GM23338 (cell line): ENCODE results near the gene DTX1. TPM values are rescaled to one million over a fixed set of nuclear protein-coding genes. Genes with fewer than 3 reads are reported as not detected.

Experiments used
- ATAC-seq: fragments of 200-7000 bp; cut with Tn5 transposase; 3 replicates; pipeline ENCODE4 v1.9.1; 2020
- DNase-seq: peaks from one replicate; pipeline ENCODE4 v3.0.0-alpha.2; 2015; ENCODE audit warnings: low spot score
- H2AFZ ChIP-seq: fragments of 200-600 bp; sonication (generic); 2 replicates; pipeline ENCODE4 v1.8.0; 2016; ENCODE audit warnings: antibody characterized with exemption, mild to moderate bottlenecking, moderate library complexity
- H3F3A ChIP-seq: fragments of 200-600 bp; sonication (generic); replicated peaks from 2 replicates; pipeline ENCODE4 v1.8.0; 2017; ENCODE audit warnings: antibody characterized with exemption, mixed run types, low read depth
- H3K27ac ChIP-seq: fragments of 200-600 bp; sonication (generic); 2 replicates; pipeline ENCODE4 v1.6.1; 2016; ENCODE audit warnings: low read depth
- H3K27me3 ChIP-seq: fragments of 200-600 bp; sonication (generic); 2 replicates; pipeline ENCODE4 v1.8.0; 2016; ENCODE audit warnings: mild to moderate bottlenecking, mixed run types, moderate library complexity; ENCODE audit not compliant: insufficient read depth
- H3K36me3 ChIP-seq: fragments of 200-600 bp; sonication (generic); 2 replicates; pipeline ENCODE4 v1.8.0; 2016; ENCODE audit warnings: mild to moderate bottlenecking; ENCODE audit not compliant: insufficient read depth
- H3K4me1 ChIP-seq: fragments of 200-600 bp; sonication (generic); 2 replicates; pipeline ENCODE4 v1.8.0; 2016; ENCODE audit warnings: mild to moderate bottlenecking, moderate library complexity; ENCODE audit not compliant: insufficient read depth
- H3K4me2 ChIP-seq: fragments of 200-600 bp; sonication (generic); 2 replicates; pipeline ENCODE4 v1.7.1; 2017; ENCODE audit warnings: mixed run types
- H3K4me3 ChIP-seq: fragments of 200-600 bp; sonication (generic); 2 replicates; pipeline ENCODE4 v1.6.1; 2016; ENCODE audit warnings: mixed run types
- H3K79me2 ChIP-seq: fragments of 200-600 bp; sonication (generic); replicated peaks from 2 replicates; pipeline ENCODE4 v1.8.0; 2017; ENCODE audit warnings: mild to moderate bottlenecking; ENCODE audit not compliant: insufficient read depth
- H3K9me2 ChIP-seq: fragments of 200-600 bp; sonication (generic); 2 replicates; pipeline ENCODE4 v1.8.0; 2017; ENCODE audit not compliant: insufficient read depth
- H4K20me1 ChIP-seq: fragments of 200-600 bp; sonication (generic); replicated peaks from 2 replicates; pipeline ENCODE4 v1.8.0; 2017; ENCODE audit warnings: mild to moderate bottlenecking; ENCODE audit not compliant: insufficient read depth
- H3K27ac Mint-ChIP-seq: 2 replicates; pipeline ENCODE4 v1.8.0; 2020; ENCODE audit warnings: inconsistent platforms, mild to moderate bottlenecking, moderate library complexity, mixed read lengths
- H3K27me3 Mint-ChIP-seq: 3 replicates; pipeline ENCODE4 v1.8.0; 2022; ENCODE audit warnings: low read depth, mild to moderate bottlenecking, moderate library complexity, mixed read lengths, inconsistent platforms; ENCODE audit not compliant: insufficient read depth, poor library complexity
- H3K36me3 Mint-ChIP-seq: 3 replicates; pipeline ENCODE4 v1.8.0; 2021; ENCODE audit warnings: low read depth, mild to moderate bottlenecking, inconsistent platforms, moderate library complexity, mixed read lengths
- H3K4me1 Mint-ChIP-seq: 3 replicates; pipeline ENCODE4 v1.8.0; 2020; ENCODE audit warnings: mild to moderate bottlenecking, inconsistent platforms, mixed read lengths
- H3K4me3 Mint-ChIP-seq: 3 replicates; pipeline ENCODE4 v1.8.0; 2021; ENCODE audit warnings: moderate library complexity, mild to moderate bottlenecking, inconsistent platforms, mixed read lengths
- H3K9me3 Mint-ChIP-seq: 3 replicates; pipeline ENCODE4 v1.8.0; 2020; ENCODE audit warnings: moderate library complexity, mild to moderate bottlenecking, inconsistent platforms, mixed read lengths
- CTCF ChIP-seq, 2 experiments: fragments of 200-600 bp in 1 of 2; sonication (generic) in 1 of 2; conservative IDR thresholded peaks; 2 replicates each; pipeline versions ENCODE4 v1.5.1 to v1.6.1; 2016 to 2017; ENCODE audit warnings: antibody characterized with exemption in 2 of 2, low read depth in 2 of 2, mild to moderate bottlenecking in 2 of 2, moderate library complexity in 1 of 2
- ETS1 ChIP-seq: IDR thresholded peaks from 2 replicates; pipeline ENCODE4 v1.6.1; 2016; ENCODE audit warnings: antibody characterized with exemption
- EZH2phosphoT487 ChIP-seq: fragments of 200-600 bp; sonication (generic); IDR thresholded peaks from one replicate; pipeline ENCODE4 v1.8.1; 2018; ENCODE audit warnings: antibody characterized with exemption; ENCODE audit not compliant: unreplicated experiment
- JUNB ChIP-seq: IDR thresholded peaks from one replicate; pipeline ENCODE4 v1.6.1; 2016; ENCODE audit warnings: antibody characterized with exemption; ENCODE audit not compliant: unreplicated experiment
- NANOG ChIP-seq: IDR thresholded peaks from 2 replicates; pipeline ENCODE4 v1.6.1; 2016; ENCODE audit warnings: antibody characterized with exemption, borderline replicate concordance
- POLR2AphosphoS5 ChIP-seq: IDR thresholded peaks from 2 replicates; pipeline ENCODE4 v1.6.1; 2016; ENCODE audit warnings: antibody characterized with exemption, low read depth
- REST ChIP-seq: IDR thresholded peaks from one replicate; pipeline ENCODE4 v1.6.1; 2018; ENCODE audit warnings: antibody characterized with exemption; ENCODE audit not compliant: unreplicated experiment
- ZNF114 ChIP-seq: fragments of 250-450 bp; sonication (Bioruptor Pico); IDR thresholded peaks from 2 replicates; pipeline ENCODE4 v1.5.0; 2020; ENCODE audit warnings: mild to moderate bottlenecking, moderate library complexity
- ZNF331 ChIP-seq: fragments of 250-450 bp; sonication (Bioruptor Pico); IDR thresholded peaks from 2 replicates; pipeline ENCODE4 v1.5.0; 2020; ENCODE audit warnings: low read depth, mild to moderate bottlenecking, moderate library complexity
- ZNF462 ChIP-seq: fragments of 250-450 bp; sonication (Bioruptor Pico); IDR thresholded peaks from 2 replicates; pipeline ENCODE4 v1.5.0; 2020; ENCODE audit warnings: mild to moderate bottlenecking, moderate library complexity
- polyA plus RNA-seq: library from polyadenylated mRNA; unstranded; fragments of >200 nt; fragmentation: Nextera tagmentation; extraction: Ambion mirVana; gene quantifications from 2 replicates; pipeline ENCODE4 v1.2.1, GENCODE V29; 2016
- total RNA-seq: library from RNA; depleted of rRNA; stranded (reverse); fragments of >200 nt; shearing (Covaris generic); gene quantifications from 2 replicates; pipeline ENCODE4 v1.2.3, GENCODE V29; 2014

The DTX1 gene
- total and polyA plus RNA-seq, 2 experiments from 2014 or later: 1.6 to 9.0 TPM

GRCh38 chr12:113054948-113055486, 1.5 kb upstream of the DTX1 start:
- 0 out of 2 replicates have a peak, but pooled peaks cover 5% of the 10 kb centered on the region for H3F3A ChIP-seq
- Mint-ChIP-seq H3K27ac (no peak overlapping the region), H3K4me3 (no peak overlapping the region), H3K9me3 (no peaks in the 10 kb centered on the region), H3K27me3 (peaks cover 24% of the 10 kb centered on the region), H3K4me1 (peaks cover 3% of the 10 kb centered on the region; the same call in 1 of the 3 replicates), H3K36me3 (no peaks in the 10 kb centered on the region)
- H3K27ac ChIP-seq: no peak overlapping the region
- no peaks in the 10 kb centered on the region for H3K9me2 ChIP-seq
- no peaks in the 10 kb centered on the region for H3K4me1 ChIP-seq
- ATAC-seq (no peak), DNase-seq (no peak)
- no peaks in the 10 kb centered on the region for H3K36me3 ChIP-seq
- no peaks in the 10 kb centered on the region for H3K79me2 ChIP-seq
- H2AFZ ChIP-seq: no peak overlapping the region
- H4K20me1 ChIP-seq: 0 out of 2 replicates have a peak, but pooled peaks cover 2% of the 10 kb centered on the region
- H3K27me3 ChIP-seq: peaks cover 25% of the 10 kb centered on the region
- no peak overlapping the region for H3K4me2 ChIP-seq
- TF ChIP-seq ZNF114 (CRISPR knock-in tag): no peak
- no peak for TF ChIP-seq ETS1
- no peak for TF ChIP-seq JUNB
- no peak for TF ChIP-seq REST
- no peak for TF ChIP-seq EZH2phosphoT487
- no peak for TF ChIP-seq POLR2AphosphoS5
- no peak for TF ChIP-seq CTCF (conservative IDR thresholded peaks at IDR 0.05; ENCODE audit: low read depth in 2 of 2)
- TF ChIP-seq ZNF462 (CRISPR knock-in tag): no peak
- no peak for TF ChIP-seq NANOG
- no peak for TF ChIP-seq ZNF331 (CRISPR knock-in tag)
- H3K4me3 ChIP-seq: no peak overlapping the region
